Stimulated activated naive B cell treated with anti-CD40 and anti-IgM and Interleukin-4, amounts not matched to agents 10 μg/mL and 1 μg/mL and 100 μg/mL, for 72 hours (primary cell): Measurements from ENCODE around the gene SIGLEC7.

ENCODE experiments used
- ATAC-seq, 2 donors: fragments of 150-1000 bp; cut with Tn5 transposase; replicated peaks; 2 replicates each; pipeline ENCODE4 v1.10.0; 2021; ENCODE audit warnings: moderate library complexity in 1 of 2
- DNase-seq: peaks from one replicate; pipeline ENCODE4 v3.0.0; 2021
- H3K27ac Mint-ChIP-seq: one replicate; pipeline ENCODE4 v1.8.0; 2022; ENCODE audit warnings: mild to moderate bottlenecking, mixed read lengths
- H3K27me3 Mint-ChIP-seq, 2 donors: one replicate each; pipeline ENCODE4 v1.8.0; 2022; ENCODE audit warnings: mixed read lengths in 2 of 2
- H3K36me3 Mint-ChIP-seq, 2 donors: one replicate each; pipeline ENCODE4 v1.8.0; 2022; ENCODE audit warnings: mixed read lengths in 2 of 2, mild to moderate bottlenecking in 1 of 2
- H3K4me1 Mint-ChIP-seq, 2 donors: one replicate each; pipeline ENCODE4 v1.8.0; 2022; ENCODE audit warnings: mixed read lengths in 2 of 2, mild to moderate bottlenecking in 1 of 2
- H3K4me3 Mint-ChIP-seq, 2 donors: one replicate each; pipeline ENCODE4 v1.8.0; 2022; ENCODE audit warnings: mild to moderate bottlenecking in 2 of 2, mixed read lengths in 2 of 2, moderate library complexity in 1 of 2
- H3K9me3 Mint-ChIP-seq, 2 donors: one replicate each; pipeline ENCODE4 v1.8.0; 2022; ENCODE audit warnings: mixed read lengths in 2 of 2, mild to moderate bottlenecking in 1 of 2

The SIGLEC7 gene

DNA sequence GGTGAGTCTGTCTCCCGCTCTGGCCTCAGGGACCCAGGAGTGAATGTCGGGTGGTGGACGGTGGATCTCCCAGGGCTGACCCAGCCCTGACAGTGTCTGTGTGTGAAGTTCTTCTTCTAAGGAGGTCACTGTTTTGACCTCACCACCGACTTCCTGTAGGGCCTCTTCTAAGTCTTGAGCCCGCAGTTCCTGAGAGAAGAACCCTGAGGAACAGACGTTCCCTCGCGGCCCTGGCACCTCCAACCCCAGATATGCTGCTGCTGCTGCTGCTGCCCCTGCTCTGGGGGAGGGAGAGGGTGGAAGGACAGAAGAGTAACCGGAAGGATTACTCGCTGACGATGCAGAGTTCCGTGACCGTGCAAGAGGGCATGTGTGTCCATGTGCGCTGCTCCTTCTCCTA lies at the start of gene SIGLEC7:
SIGLEC7 (plus strand) TSS at position 183 of the 400 bp plus-strand sequence; CDS start at position 252, 69 bp downstream.
- Mint-ChIP-seq H3K36me3 (no peaks in the 10 kb centered on the region), H3K9me3 (no peaks in the 10 kb centered on the region), H3K27ac (no peak within 1 kb of the TSS), H3K4me3 (no peak within 1 kb of the TSS), H3K27me3 (peaks cover 27 to 32% of the 10 kb centered on the region in 2 donors), H3K4me1 (peaks cover 23 to 35% of the 10 kb centered on the region in 2 donors)
- ATAC-seq = no peak
- no peak for DNase-seq

DNA sequence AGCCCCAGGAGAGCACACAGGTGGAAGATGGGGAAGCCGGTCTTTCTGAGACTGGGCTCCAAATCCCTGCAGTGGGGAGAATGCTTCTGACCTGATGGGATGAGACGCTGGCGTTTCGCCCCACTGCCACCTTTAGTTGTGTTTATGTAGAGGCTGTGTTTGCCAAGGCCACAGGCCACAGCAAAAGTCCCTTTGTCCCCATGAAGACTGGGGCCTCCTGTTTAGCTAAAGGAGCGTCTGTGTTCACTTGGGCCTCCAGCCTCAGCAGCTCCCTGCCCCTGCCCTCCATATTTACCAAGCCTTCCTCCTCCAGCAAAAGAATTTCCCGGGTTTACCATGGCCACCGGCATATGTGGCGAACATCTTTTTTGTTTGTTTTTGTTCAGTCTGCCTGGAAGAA lies 49.0 kb upstream of the SIGLEC7 start:
- H3K27ac Mint-ChIP-seq = no peak overlapping the region
- H3K36me3 Mint-ChIP-seq = peaks cover 28 to 32% of the 10 kb centered on the region in 2 donors
- no peaks in the 10 kb centered on the region for H3K9me3 Mint-ChIP-seq
- ATAC-seq (no peak), DNase-seq (no peak)
- H3K4me3 Mint-ChIP-seq = no peak overlapping the region
- peaks cover 0 to 3% of the 10 kb centered on the region in 2 donors for H3K4me1 Mint-ChIP-seq
- no peaks in the 10 kb centered on the region for H3K27me3 Mint-ChIP-seq

GRCh38 chr19:51093510-51094345 lies 48.4 kb upstream of the SIGLEC7 start:
- Mint-ChIP-seq H3K4me3 (no peak overlapping the region), H3K4me1 (peaks cover 0 to 3% of the 10 kb centered on the region in 2 donors), H3K27me3 (no peaks in the 10 kb centered on the region), H3K27ac (no peak overlapping the region), H3K36me3 (peaks cover 31 to 32% of the 10 kb centered on the region in 2 donors), H3K9me3 (no peaks in the 10 kb centered on the region)
- DNase-seq (no peak), ATAC-seq (no peak)

DNA sequence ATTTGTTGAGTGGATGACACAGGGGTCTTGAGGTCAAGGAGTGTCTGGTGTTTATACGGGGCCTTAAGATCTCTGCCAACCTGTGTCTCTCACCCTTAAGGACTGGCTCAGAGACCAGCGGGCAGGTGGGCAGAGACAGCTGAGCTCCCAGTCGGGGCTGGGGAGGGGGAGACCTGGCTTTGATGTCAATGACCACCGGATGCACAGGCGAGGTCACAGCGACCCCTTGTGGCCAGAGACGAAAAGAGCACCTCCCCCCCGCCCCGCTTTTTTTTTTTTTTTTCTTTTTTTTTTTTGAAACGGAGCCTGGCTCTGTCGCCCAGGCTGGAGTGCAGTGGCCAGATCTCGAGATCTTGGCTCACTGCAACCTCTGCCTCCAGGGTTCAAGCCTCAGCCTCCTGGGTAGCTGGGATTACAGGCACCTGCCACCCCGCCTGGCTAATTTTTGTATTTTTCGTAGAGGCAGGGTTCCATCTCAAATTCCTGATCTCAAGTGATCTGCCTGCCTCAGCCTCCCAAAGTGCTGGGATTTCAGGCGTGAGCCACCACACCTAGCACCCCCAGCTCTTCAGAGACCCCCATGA lies 47.3 kb upstream of the SIGLEC7 start:
- H3K4me3 Mint-ChIP-seq = no peak overlapping the region
- ATAC-seq (no peak), DNase-seq (no peak)
- H3K9me3 Mint-ChIP-seq = no peaks in the 10 kb centered on the region
- no peak overlapping the region for H3K27ac Mint-ChIP-seq
- H3K27me3 Mint-ChIP-seq = no peaks in the 10 kb centered on the region
- peaks cover 8 to 9% of the 10 kb centered on the region in 2 donors for H3K4me1 Mint-ChIP-seq
- H3K36me3 Mint-ChIP-seq = peaks cover 32 to 33% of the 10 kb centered on the region in 2 donors

DNA sequence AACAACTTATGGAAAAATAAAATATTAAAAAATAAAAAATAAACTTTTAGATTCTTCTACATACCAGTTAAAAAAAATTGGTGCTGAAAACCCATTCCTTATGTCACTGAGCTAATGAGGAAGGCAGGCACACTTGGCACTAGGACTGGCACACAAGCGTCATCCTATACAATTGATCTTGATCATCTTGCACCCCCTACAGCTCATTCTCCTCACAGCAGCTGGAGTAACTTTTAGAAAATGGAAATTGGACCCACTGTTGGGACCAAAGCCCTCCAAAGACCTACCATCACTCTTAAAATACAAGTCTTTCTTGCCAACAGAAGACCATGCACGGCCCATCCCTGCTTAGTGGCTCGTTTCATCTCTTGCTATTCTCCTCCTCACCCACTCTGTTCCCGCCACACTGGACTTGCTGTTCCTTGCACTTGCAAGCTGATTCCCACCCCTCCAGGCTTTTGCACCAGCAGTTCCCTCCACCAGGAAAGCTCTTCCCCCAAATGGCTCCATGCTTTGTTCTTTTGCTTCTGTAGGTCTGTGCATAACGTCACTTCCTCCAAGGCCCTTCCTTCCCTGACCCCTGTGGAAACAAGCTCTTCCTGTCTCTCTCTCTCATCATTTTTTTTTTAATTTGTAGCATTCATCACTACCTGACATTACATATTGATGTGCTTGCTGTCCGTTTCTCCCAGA lies 45.5 kb upstream of the SIGLEC7 start:
- no peak overlapping the region for H3K27ac Mint-ChIP-seq
- no peak for DNase-seq
- H3K4me1 Mint-ChIP-seq = peaks cover 10 to 24% of the 10 kb centered on the region in 2 donors
- H3K9me3 Mint-ChIP-seq = no peaks in the 10 kb centered on the region
- H3K36me3 Mint-ChIP-seq = peaks cover 38 to 42% of the 10 kb centered on the region in 2 donors
- ATAC-seq = no peak
- no peaks in the 10 kb centered on the region for H3K27me3 Mint-ChIP-seq
- H3K4me3 Mint-ChIP-seq = no peak overlapping the region

DNA sequence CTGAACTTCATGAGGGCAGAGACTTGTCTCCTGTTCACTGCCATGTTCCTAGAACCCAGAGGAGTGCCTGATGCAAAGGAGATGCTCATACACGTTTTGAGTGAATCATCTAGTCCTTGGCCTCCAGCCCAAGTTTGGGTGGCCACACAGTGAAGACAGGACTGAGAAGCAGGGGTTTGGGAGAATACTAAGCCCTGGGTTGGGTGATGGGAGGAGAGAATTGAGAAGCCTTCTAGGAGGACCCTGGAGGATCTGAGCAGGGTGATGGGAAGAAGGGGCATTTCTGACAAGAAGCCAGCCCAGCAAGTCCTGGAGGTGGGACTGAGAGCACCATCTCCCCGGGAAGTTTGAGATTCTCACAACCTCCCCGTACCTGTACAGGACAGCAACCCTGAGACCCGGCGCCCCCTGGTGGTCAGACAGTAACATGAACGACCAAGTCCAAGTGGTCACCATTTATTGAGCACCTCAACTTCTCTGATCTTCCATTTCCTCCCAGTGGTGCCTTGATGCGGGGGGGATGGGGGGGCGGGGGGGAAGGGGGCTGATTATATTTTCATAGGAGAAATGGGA lies 44.8 kb upstream of the SIGLEC7 start:
- Mint-ChIP-seq H3K27me3 (no peaks in the 10 kb centered on the region), H3K4me1 (peaks cover 10 to 28% of the 10 kb centered on the region in 2 donors), H3K4me3 (no peak overlapping the region), H3K27ac (no peak overlapping the region), H3K36me3 (peaks cover 39 to 40% of the 10 kb centered on the region in 2 donors), H3K9me3 (no peaks in the 10 kb centered on the region)
- DNase-seq = peak; percentile 22
- peak; percentile 72 to 79 for ATAC-seq

DNA sequence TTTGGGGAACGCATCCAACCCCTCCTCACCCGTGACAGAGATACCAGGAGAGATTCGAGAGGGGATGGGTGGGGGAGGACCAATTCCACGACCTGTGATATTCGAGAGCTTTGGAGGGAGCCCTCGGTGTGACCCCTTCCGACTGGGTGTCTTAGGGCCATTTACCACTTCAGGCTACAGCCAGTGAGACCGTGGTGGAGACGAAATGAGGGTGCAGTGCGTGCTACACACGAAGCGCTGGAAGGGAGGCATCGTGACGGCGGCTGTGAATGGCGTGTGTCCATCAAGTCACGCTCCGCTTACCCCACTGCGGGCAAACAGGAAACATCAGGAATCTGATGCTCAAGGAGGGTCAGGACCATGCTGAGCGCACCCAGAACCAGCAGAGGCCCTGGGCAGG lies 44.3 kb upstream of the SIGLEC7 start:
- Mint-ChIP-seq H3K4me1 (peaks cover 12 to 34% of the 10 kb centered on the region in 2 donors), H3K27ac (no peak overlapping the region), H3K36me3 (peaks cover 44 to 45% of the 10 kb centered on the region in 2 donors), H3K4me3 (no peak overlapping the region), H3K9me3 (no peaks in the 10 kb centered on the region), H3K27me3 (no peaks in the 10 kb centered on the region)
- DNase-seq = no peak
- no peak for ATAC-seq

DNA sequence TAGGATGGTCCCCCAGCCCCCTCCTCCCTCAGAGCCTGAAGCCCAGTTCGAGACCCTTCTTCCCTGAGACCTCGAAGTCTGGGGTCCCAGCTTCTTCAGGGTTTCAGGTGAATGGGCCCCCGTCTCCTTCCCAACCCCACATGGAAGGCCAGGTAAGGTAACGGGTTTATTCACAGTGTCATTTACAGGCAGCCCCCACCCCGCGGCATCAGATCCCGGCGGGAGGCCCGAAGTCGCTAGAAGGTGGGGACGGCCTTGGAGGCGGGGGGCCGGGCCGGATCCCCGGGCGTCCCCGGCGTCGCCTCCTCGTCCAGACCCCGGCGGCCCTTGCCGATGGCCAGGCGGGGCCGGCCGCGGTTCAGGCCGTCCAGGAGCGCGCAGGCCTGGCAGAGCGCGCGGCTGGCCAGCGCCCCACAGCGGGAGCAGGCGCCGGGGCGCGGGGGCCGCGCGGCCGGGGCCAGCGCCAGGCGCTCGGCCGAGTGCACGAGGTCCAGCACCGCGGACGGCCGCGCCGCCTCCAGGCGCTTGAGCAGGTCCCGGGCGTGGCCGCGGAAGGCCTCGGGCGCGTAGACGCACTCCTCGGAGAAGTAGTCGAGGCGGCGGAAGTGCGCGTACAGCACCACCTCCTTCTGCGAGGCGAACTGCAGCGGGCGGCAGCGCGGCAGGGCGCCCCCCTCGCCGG lies 43.6 kb upstream of the SIGLEC7 start:
- H3K4me3 Mint-ChIP-seq = peak overlapping the region in 1 of 2 donors; percentile 43
- H3K27ac Mint-ChIP-seq = no peak overlapping the region
- H3K9me3 Mint-ChIP-seq = no peaks in the 10 kb centered on the region
- ATAC-seq = peak in 1 of 2 donors; percentile 63
- peaks cover 12 to 39% of the 10 kb centered on the region in 2 donors for H3K4me1 Mint-ChIP-seq
- peaks cover 47 to 51% of the 10 kb centered on the region in 2 donors for H3K36me3 Mint-ChIP-seq
- no peaks in the 10 kb centered on the region for H3K27me3 Mint-ChIP-seq
- no peak for DNase-seq

- Mint-ChIP-seq H3K27me3 (no peaks in the 10 kb centered on the region), H3K27ac (no peak overlapping the region)
- ATAC-seq = no peak
Measured at GRCh38 chr19:51099047-51099382, 43.1 kb upstream of the SIGLEC7 start.

DNA sequence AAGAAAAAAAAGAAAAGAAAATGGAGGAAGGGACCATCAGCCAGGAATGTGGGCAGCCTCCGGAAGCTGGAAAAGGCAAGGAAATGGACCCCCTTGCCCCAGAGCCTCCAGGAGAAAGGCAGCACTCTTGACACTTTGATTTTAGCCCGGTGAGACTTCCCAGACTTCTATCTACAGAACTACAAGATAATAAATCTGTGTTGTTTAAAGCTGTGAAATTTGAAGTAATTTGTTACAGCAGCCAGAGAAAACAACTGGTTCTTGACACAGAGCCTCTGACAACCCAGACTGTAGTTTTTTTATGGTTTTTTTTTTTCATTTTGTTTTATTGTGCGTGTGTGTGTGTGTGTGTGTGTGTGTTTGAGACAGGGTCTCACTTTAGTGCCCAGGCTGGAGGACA lies 41.5 kb upstream of the SIGLEC7 start:
- DNase-seq = no peak
- no peak overlapping the region for H3K27ac Mint-ChIP-seq
- H3K27me3 Mint-ChIP-seq = no peaks in the 10 kb centered on the region
- H3K36me3 Mint-ChIP-seq = peaks cover 55 to 62% of the 10 kb centered on the region in 2 donors
- no peak overlapping the region for H3K4me3 Mint-ChIP-seq
- no peaks in the 10 kb centered on the region for H3K9me3 Mint-ChIP-seq
- no peak for ATAC-seq
- peaks cover 19 to 56% of the 10 kb centered on the region in 2 donors for H3K4me1 Mint-ChIP-seq

More at GRCh38 chr19:51099047-51099382, 43.1 kb upstream of the SIGLEC7 start:
- Mint-ChIP-seq H3K36me3 (peaks cover 52 to 55% of the 10 kb centered on the region in 2 donors), H3K4me1 (peaks cover 12 to 44% of the 10 kb centered on the region in 2 donors), H3K9me3 (no peaks in the 10 kb centered on the region), H3K4me3 (peak overlapping the region in 1 of 2 donors; percentile 43)
- DNase-seq = no peak

DNA sequence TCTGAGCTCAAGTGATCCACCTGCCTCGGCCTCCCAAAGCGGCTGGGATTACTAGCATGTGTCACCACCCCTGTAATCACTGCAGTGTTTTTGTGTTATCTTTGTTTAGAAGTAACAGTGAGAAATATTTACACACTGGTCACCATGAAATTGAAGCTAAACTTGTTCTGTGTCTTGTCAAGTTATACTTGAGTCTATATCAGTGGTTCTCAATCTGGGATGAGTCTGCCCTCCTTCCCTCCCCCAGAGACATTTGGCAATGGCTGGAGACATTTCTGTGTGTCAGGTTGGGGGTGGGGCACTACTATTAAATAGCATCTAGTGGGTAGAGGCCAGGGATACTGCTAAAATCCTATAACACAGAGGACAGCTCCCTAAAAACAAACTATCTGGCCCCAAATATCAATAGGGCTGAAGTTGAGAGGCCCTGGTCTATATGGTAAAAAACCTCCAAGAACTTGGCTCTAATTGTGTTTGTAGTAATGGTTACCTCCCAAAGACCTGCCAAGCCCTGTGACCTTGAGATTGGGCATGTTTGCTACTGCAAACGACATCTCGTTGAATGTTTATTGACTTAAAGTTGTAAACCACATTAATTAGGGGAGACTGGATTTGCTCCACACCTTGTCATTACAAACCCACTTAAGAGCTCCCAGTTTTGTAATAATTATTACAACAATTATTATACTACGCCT lies 40.8 kb upstream of the SIGLEC7 start:
- DNase-seq = no peak
- Mint-ChIP-seq H3K27ac (no peak overlapping the region), H3K4me3 (no peak overlapping the region), H3K4me1 (peaks cover 22 to 63% of the 10 kb centered on the region in 2 donors), H3K27me3 (no peaks in the 10 kb centered on the region), H3K36me3 (peaks cover 58 to 66% of the 10 kb centered on the region in 2 donors), H3K9me3 (no peaks in the 10 kb centered on the region)
- no peak for ATAC-seq

- no peak for DNase-seq
- no peak for ATAC-seq
- H3K27ac Mint-ChIP-seq = no peak overlapping the region
- H3K9me3 Mint-ChIP-seq = no peaks in the 10 kb centered on the region
- no peak overlapping the region for H3K4me3 Mint-ChIP-seq
- H3K36me3 Mint-ChIP-seq = peaks cover 51 to 58% of the 10 kb centered on the region in 2 donors
- no peaks in the 10 kb centered on the region for H3K27me3 Mint-ChIP-seq
- peaks cover 26 to 75% of the 10 kb centered on the region in 2 donors for H3K4me1 Mint-ChIP-seq
Measured at GRCh38 chr19:51102991-51103390, 39.1 kb upstream of the SIGLEC7 start.

DNA sequence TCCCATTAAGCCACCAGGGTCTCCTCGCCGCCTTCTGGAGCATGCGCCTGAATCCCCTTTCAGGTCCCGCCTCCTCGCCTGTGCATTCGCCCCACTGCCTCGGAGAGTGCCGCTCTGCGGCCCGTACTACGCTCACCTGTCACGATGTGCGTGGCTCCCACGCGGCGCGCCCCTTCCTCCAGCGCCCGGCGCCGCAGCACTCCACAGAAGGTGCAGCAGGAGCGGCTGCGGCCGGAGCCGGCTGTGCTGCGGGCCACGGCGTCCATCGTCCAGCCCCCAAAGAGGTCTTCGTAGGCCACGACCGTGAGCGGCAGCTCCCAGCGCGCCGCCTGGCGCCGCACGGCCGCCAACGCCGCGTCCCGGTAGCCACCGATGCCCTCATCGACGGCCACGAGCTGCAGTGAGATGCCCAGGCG lies 38.2 kb upstream of the SIGLEC7 start:
- no peak for DNase-seq
- ATAC-seq = no peak
- Mint-ChIP-seq H3K27ac (no peak overlapping the region), H3K36me3 (peaks cover 47 to 57% of the 10 kb centered on the region in 2 donors), H3K4me3 (no peak overlapping the region), H3K9me3 (no peaks in the 10 kb centered on the region), H3K4me1 (peaks cover 30 to 80% of the 10 kb centered on the region in 2 donors), H3K27me3 (no peaks in the 10 kb centered on the region)
